Suprapubic skin (tissue), 4 donors: Measurements from ENCODE around the gene FBN1. TPM values are rescaled to one million over a fixed set of nuclear protein-coding genes. Genes with fewer than 3 reads are reported as not detected.

Experiments
- DNase-seq, 2 donors: peaks; one replicate each; pipeline ENCODE4 v3.0.0-alpha.2; 2019; ENCODE audit warnings: low spot score in 2 of 2
- H3K27ac ChIP-seq: fragments of 200-600 bp; sonication (generic); one replicate; pipeline ENCODE4 v1.5.1; 2019
- H3K27me3 ChIP-seq: fragments of 200-600 bp; sonication (generic); one replicate; pipeline ENCODE4 v1.5.1; 2019
- H3K36me3 ChIP-seq: fragments of 200-600 bp; sonication (generic); one replicate; pipeline ENCODE4 v1.5.1; 2019
- H3K4me1 ChIP-seq: fragments of 200-600 bp; sonication (generic); one replicate; pipeline ENCODE4 v1.5.1; 2019
- H3K4me3 ChIP-seq: fragments of 200-600 bp; sonication (generic); one replicate; pipeline ENCODE4 v1.5.1; 2019; ENCODE audit warnings: mild to moderate bottlenecking
- H3K9me3 ChIP-seq: fragments of 200-600 bp; sonication (generic); one replicate; pipeline ENCODE4 v1.5.1; 2019
- EP300 ChIP-seq: sonication (generic); formaldehyde crosslinking; IDR thresholded peaks from one replicate; pipeline ENCODE4 v1.6.1; 2017; ENCODE audit warnings: antibody characterized with exemption
- POLR2A ChIP-seq, 2 donors: fragments of 450-650 bp; IDR thresholded peaks; one replicate each; pipeline ENCODE4 v1.6.1; 2017; ENCODE audit warnings: antibody characterized with exemption in 2 of 2, mild to moderate bottlenecking in 2 of 2, moderate library complexity in 2 of 2
- POLR2AphosphoS5 ChIP-seq, 3 donors: sonication (generic); formaldehyde crosslinking; IDR thresholded peaks; one replicate each; pipeline ENCODE4 v1.6.1; 2017; ENCODE audit warnings: antibody characterized with exemption in 3 of 3
- WGBS: methylation state at CpG from one replicate; pipeline ENCODE4 v1.1.5; 2018; 5-methylcytosine and 5-hydroxymethylcytosine counted together
- total RNA-seq, 4 donors: library from RNA; depleted of rRNA; stranded (reverse); fragments of >200 nt; gene quantifications; one replicate each; pipeline ENCODE4 v1.1.0, GENCODE V29; 2016
- TF ChIP-seq, protein P1 (sequence below), 2 donors: fragments of 200-600 bp in 1 of 2; fragments of 450-650 bp in 1 of 2; sonication (generic) in 1 of 2; IDR thresholded peaks; one replicate each; pipeline ENCODE4 v1.5.1; 2016 to 2019; ENCODE audit warnings: antibody characterized with exemption in 2 of 2, mild to moderate bottlenecking in 1 of 2, moderate library complexity in 1 of 2

FBN1 gene
- total RNA-seq, 4 donors from 2014 or later = 12.6 to 24.6 (median 21.0) TPM

DNA sequence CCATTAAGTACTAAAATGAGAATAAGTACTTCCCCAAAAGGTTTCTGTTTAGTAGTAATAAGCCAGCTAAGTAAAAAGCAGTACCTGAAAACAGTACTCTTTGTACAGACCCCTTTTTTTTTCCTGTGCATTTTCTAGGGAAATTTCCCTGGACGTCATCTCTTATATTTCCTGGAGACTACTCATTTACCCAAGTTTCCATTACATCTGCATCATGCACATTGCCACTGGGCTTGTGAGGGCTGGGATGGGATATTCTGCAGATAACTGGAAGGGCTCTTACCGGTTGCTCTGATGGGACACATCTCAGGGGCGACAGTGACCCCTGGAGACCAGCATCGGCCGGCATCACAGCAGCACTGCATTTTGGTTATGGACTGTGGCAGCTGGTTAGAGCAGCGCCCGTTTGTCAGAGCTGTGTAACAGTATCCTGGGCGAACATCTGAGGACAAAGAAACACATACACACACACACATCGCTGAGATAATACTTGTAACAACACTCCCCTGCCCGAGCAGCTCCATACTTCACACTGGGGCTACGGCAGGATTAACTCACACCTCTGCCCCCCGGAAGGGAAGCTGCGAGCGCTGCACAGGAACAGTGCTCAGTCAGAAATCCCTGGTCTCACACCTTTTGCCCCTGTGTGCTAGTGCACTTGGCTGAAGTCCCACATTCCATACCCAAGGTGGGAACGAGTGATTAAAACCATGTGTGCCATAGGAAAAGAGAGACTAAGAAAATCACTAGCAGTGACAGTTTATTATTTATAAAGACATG lies 124.9 kb downstream of the FBN1 start:
- Histone ChIP-seq H3K4me1 (no peaks in the 10 kb centered on the region), H3K4me3 (no peak overlapping the region), H3K36me3 (peaks cover 17% of the 10 kb centered on the region), H3K9me3 (no peaks in the 10 kb centered on the region), H3K27ac (no peak overlapping the region), H3K27me3 (no peaks in the 10 kb centered on the region)
- TF ChIP-seq, protein P1, sequence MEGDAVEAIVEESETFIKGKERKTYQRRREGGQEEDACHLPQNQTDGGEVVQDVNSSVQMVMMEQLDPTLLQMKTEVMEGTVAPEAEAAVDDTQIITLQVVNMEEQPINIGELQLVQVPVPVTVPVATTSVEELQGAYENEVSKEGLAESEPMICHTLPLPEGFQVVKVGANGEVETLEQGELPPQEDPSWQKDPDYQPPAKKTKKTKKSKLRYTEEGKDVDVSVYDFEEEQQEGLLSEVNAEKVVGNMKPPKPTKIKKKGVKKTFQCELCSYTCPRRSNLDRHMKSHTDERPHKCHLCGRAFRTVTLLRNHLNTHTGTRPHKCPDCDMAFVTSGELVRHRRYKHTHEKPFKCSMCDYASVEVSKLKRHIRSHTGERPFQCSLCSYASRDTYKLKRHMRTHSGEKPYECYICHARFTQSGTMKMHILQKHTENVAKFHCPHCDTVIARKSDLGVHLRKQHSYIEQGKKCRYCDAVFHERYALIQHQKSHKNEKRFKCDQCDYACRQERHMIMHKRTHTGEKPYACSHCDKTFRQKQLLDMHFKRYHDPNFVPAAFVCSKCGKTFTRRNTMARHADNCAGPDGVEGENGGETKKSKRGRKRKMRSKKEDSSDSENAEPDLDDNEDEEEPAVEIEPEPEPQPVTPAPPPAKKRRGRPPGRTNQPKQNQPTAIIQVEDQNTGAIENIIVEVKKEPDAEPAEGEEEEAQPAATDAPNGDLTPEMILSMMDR (IDR thresholded peaks at IDR 0.05) = no peak
- TF ChIP-seq POLR2A (IDR thresholded peaks at IDR 0.05) (no peak), POLR2AphosphoS5 (IDR thresholded peaks at IDR 0.05) (no peak), EP300 (no peak)
- WGBS = 86% methylated on average over 14 of the region's 15 CpGs
- no peak for DNase-seq

DNA sequence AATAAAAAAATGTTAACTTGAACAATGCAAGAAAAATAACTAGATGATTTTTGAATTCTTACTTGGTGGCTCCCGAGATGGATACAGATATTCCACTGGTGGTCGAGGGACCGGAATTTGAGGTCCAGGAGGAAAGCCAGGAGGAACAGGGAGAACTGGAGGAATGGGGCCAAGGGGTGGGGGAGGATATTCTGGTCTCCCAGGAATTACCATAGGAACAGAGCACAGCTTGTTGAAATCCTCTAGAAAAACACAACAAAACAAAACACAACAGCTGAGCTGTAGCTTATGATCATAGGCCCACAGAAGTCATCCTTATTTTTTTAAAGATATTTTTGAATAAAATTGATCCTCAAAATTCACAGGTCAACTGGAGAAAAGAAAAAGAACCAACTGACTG lies 129.4 kb downstream of the FBN1 start:
- H3K36me3 ChIP-seq = peaks cover 25% of the 10 kb centered on the region
- 85% methylated on average over 3 of the region's 3 CpGs for WGBS
- H3K4me1 ChIP-seq = no peaks in the 10 kb centered on the region
- TF ChIP-seq EP300 (no peak), POLR2AphosphoS5 (IDR thresholded peaks at IDR 0.05) (no peak)
- no peak overlapping the region for H3K4me3 ChIP-seq
- no peaks in the 10 kb centered on the region for H3K9me3 ChIP-seq
- no peak overlapping the region for H3K27ac ChIP-seq
- no peak for DNase-seq
- H3K27me3 ChIP-seq = no peaks in the 10 kb centered on the region

DNA sequence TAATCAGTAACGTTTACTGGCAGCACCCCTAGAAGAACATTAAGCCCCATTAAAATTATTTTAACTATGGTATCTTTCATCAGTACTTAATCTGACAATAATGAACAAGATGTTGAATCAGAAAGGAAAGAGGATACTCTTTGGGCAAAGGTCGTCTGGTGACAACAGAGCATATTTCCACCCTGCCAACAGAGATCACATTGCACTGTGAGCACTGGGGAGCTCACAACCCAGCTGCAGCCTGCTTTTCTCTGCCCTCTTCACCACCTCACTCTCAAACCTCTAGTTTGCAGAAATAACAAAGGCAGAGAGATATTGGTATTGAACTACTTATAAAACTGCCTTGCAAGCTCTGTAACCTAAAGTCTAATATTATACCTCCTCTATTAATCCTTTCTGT lies 130.0 kb downstream of the FBN1 start:
- Histone ChIP-seq H3K27ac (no peak overlapping the region), H3K4me3 (no peak overlapping the region)

DNA sequence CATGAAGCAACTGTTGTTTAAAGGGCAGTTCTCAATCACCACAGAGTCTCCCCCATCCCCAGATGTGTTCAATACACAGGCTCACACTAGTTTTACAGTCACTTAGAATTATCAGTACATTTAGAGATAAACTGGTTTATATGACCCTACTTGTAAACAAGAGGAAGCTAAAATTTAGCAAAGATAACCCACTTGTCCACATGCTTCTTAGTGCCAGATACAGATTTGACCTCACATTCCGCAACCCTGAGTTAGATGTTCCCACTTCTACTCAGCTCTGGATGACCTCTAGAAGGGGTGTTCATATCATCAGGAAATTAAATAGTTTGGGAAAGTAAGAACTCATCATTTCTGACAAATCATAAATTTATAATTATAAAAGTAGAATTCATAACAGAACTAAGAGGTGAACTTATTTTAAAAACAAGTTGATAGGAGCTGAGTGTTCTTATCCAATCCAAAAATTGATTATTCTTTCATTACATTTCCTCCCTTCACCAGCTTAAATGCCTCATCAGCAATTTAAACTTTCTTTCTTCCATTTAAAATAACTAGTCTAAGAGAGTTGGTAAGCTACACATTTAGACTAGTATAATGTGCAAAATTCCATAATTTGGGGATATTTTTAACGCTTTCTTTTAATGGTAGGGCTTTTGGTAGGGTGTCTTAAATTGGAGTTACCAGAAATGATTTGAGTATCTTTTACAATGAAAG lies 131.2 kb downstream of the FBN1 start:
- WGBS = 94% methylated on average over 2 of the region's 2 CpGs
- Histone ChIP-seq H3K4me1 (no peaks in the 10 kb centered on the region), H3K27me3 (no peaks in the 10 kb centered on the region)

More for the DNA sequence above, 130.0 kb downstream of the FBN1 start:
- H3K9me3 ChIP-seq = no peaks in the 10 kb centered on the region
- DNase-seq = no peak
- no peaks in the 10 kb centered on the region for H3K4me1 ChIP-seq
- H3K36me3 ChIP-seq = peaks cover 22% of the 10 kb centered on the region
- TF ChIP-seq EP300 = no peak
- TF ChIP-seq, protein P1 (IDR thresholded peaks at IDR 0.05) = no peak
- TF ChIP-seq POLR2A (IDR thresholded peaks at IDR 0.05) = no peak
- no peak for TF ChIP-seq POLR2AphosphoS5 (IDR thresholded peaks at IDR 0.05)
- H3K27me3 ChIP-seq = no peaks in the 10 kb centered on the region
- WGBS = 75% methylated on average over 2 of the region's 2 CpGs

DNA sequence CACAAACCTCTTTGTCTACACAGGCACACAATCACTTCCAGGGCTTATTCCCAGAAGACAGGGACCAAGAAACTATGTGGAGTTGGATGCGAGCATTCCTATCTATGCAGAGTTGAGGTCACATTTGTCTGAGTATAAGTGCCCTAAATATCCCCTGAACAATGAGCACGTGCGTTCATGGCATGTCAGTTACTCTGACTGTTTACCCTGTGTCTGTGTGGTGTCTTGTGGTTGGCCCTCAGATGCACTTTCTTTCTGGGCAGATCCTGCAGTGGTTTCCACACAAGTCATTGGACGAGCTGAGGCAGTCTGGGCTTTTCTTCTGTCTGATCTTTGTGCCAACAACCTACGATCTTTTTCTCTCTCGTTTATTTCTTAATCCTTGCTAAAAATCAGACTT lies 134.5 kb downstream of the FBN1 start:
- TF ChIP-seq POLR2A (IDR thresholded peaks at IDR 0.05) = no peak
- peak in 1 of 3 donors; percentile 20 for TF ChIP-seq POLR2AphosphoS5 (IDR thresholded peaks at IDR 0.05)
- Histone ChIP-seq H3K36me3 (peaks cover 14% of the 10 kb centered on the region), H3K27ac (no peak overlapping the region), H3K27me3 (no peaks in the 10 kb centered on the region), H3K4me1 (no peaks in the 10 kb centered on the region), H3K9me3 (no peaks in the 10 kb centered on the region), H3K4me3 (no peak overlapping the region)
- DNase-seq = no peak
- WGBS = 47% methylated on average over 6 of the region's 6 CpGs

More for the DNA sequence above, 131.2 kb downstream of the FBN1 start:
- Histone ChIP-seq H3K9me3 (no peaks in the 10 kb centered on the region), H3K36me3 (peaks cover 18% of the 10 kb centered on the region), H3K4me3 (no peak overlapping the region), H3K27ac (no peak overlapping the region)
- TF ChIP-seq POLR2A (IDR thresholded peaks at IDR 0.05) (no peak), POLR2AphosphoS5 (IDR thresholded peaks at IDR 0.05) (no peak)
- no peak for DNase-seq

DNA sequence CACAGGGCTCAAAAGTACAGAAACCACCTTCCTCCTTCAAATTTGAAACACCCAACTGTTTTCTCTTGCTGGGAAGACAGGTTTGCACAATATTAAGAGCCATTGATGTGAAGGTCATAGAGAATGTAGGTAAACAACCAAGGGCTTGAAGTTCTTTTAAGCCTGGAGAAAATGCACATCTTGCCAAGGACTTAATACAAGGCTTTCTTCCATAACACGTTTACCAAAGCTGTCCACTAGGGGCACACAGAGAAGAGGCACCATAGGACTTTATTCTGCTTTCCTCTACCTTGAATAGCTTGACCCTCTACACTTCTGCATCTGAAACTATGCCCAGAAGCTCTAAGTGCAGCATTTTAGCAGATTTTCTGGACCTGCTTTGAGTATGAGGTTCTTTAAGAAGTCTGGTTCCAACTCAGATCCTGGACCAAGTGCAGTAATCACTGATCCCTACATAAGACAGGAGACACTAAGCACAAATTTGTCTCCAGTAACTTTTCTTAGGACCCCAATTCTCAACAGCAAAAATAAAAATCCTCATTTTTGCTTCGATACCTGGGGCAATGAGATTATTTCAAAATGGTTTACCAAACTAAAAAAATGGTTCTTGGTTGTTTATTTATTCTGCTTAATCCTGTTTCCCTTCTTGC lies 138.0 kb downstream of the FBN1 start:
- no peaks in the 10 kb centered on the region for H3K27me3 ChIP-seq
- no peak overlapping the region for H3K4me3 ChIP-seq
- TF ChIP-seq, protein P1 (IDR thresholded peaks at IDR 0.05) = peak; percentile 23 to 48
- no peak for TF ChIP-seq EP300
- no peaks in the 10 kb centered on the region for H3K9me3 ChIP-seq
- no peak overlapping the region for H3K27ac ChIP-seq
- H3K36me3 ChIP-seq = peaks cover 14% of the 10 kb centered on the region
- no peak for DNase-seq
- H3K4me1 ChIP-seq = no peaks in the 10 kb centered on the region
- 47% methylated on average over 2 of the region's 2 CpGs for WGBS
